DND-41 (cell line): ENCODE results near the gene TRPM1.

Experiments used
- ATAC-seq: fragments of 200-7000 bp; cut with Tn5 transposase; 3 replicates; pipeline ENCODE4 v1.9.1; 2021; ENCODE audit warnings: low read depth; ENCODE audit not compliant: insufficient read depth
- DNase-seq: peaks from one replicate; pipeline ENCODE4 v3.0.0-alpha.2; 2020
- H2AFZ ChIP-seq: 2 replicates; pipeline ENCODE4 v1.6.0; 2012; ENCODE audit warnings: low read depth, low read length
- H3K27ac ChIP-seq: 2 replicates; pipeline ENCODE4 v1.5.1; 2012; ENCODE audit warnings: low read length, inconsistent platforms
- H3K27me3 ChIP-seq: fragments of 200-600 bp; sonication (generic); 2 replicates; pipeline ENCODE4 v1.6.0; 2012; ENCODE audit warnings: low read length, mild to moderate bottlenecking, inconsistent platforms; ENCODE audit not compliant: insufficient read depth, poor library complexity
- H3K36me3 ChIP-seq: 2 replicates; pipeline ENCODE4 v1.5.1; 2012; ENCODE audit warnings: low read length, inconsistent platforms; ENCODE audit not compliant: insufficient read depth
- H3K4me1 ChIP-seq: 2 replicates; pipeline ENCODE4 v1.5.1; 2012; ENCODE audit warnings: mild to moderate bottlenecking, low read length; ENCODE audit not compliant: insufficient read depth
- H3K4me2 ChIP-seq: 2 replicates; pipeline ENCODE4 v1.6.0; 2012; ENCODE audit warnings: mild to moderate bottlenecking, moderate library complexity, low read length, inconsistent platforms; ENCODE audit not compliant: insufficient read depth
- H3K4me3 ChIP-seq, 2 experiments: fragments of 200-600 bp in 1 of 2; shearing (Covaris generic) in 1 of 2; 2 replicates each; pipeline ENCODE4 v1.5.1; 2012 to 2016; ENCODE audit warnings: inconsistent platforms in 2 of 2, low read length in 2 of 2, mild to moderate bottlenecking in 2 of 2, low read depth in 1 of 2, moderate library complexity in 1 of 2
- H3K79me2 ChIP-seq: 2 replicates; pipeline ENCODE4 v1.6.0; 2012; ENCODE audit warnings: low read length, inconsistent platforms; ENCODE audit not compliant: insufficient read depth
- H3K9ac ChIP-seq: 2 replicates; pipeline ENCODE4 v1.6.0; 2012; ENCODE audit warnings: low read depth, mild to moderate bottlenecking, inconsistent platforms, low read length, moderate library complexity
- H3K9me3 ChIP-seq: 2 replicates; pipeline ENCODE4 v1.5.1; 2012; ENCODE audit warnings: low read length, moderate library complexity, mild to moderate bottlenecking, inconsistent platforms; ENCODE audit not compliant: insufficient read depth, severe bottlenecking
- H4K20me1 ChIP-seq: 2 replicates; pipeline ENCODE4 v1.6.0; 2012; ENCODE audit warnings: low read length; ENCODE audit not compliant: insufficient read depth
- EZH2 ChIP-seq: IDR thresholded peaks from 3 replicates; pipeline ENCODE4 v1.6.1; 2012; ENCODE audit warnings: borderline replicate concordance, low read depth, mild to moderate bottlenecking, moderate library complexity, low read length, inconsistent platforms; ENCODE audit not compliant: severe bottlenecking
- TF ChIP-seq, protein P1 (sequence below): IDR thresholded peaks from 2 replicates; pipeline ENCODE4 v1.5.1; 2012; ENCODE audit warnings: borderline replicate concordance, low read length, moderate library complexity, mild to moderate bottlenecking; ENCODE audit not compliant: poor library complexity, severe bottlenecking; ENCODE audit errors: extremely low read depth

TRPM1 gene

DNA sequence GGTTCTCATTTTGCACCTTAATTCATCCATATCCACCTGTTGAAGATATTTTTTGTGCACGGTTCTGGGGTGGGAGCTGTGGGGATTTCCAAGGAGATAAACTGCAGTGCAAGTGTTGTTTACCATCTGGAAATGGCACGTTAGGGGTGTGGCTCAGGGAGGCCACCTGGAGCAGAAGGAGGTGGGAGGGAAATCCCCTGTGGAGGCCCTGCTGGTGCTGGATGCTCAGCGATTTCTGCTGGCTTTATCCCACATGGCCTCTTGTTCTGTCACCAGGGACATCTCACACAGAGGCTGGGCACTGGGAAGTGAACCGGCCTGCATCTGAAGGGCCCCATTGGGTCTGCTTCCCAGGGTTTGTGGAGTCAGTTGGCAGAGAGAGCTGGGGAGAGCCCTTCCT lies 24.3 kb downstream of the TRPM1 start:
- no peak overlapping the region for H3K4me2 ChIP-seq
- ATAC-seq (no peak), DNase-seq (no peak)
- no peaks in the 10 kb centered on the region for H3K9me3 ChIP-seq
- no peak overlapping the region for H3K9ac ChIP-seq
- no peaks in the 10 kb centered on the region for H4K20me1 ChIP-seq
- no peaks in the 10 kb centered on the region for H3K79me2 ChIP-seq
- H3K4me3 ChIP-seq = no peak overlapping the region
- no peaks in the 10 kb centered on the region for H3K27me3 ChIP-seq
- no peaks in the 10 kb centered on the region for H3K4me1 ChIP-seq
- H3K36me3 ChIP-seq = no peaks in the 10 kb centered on the region
- TF ChIP-seq, protein P1, sequence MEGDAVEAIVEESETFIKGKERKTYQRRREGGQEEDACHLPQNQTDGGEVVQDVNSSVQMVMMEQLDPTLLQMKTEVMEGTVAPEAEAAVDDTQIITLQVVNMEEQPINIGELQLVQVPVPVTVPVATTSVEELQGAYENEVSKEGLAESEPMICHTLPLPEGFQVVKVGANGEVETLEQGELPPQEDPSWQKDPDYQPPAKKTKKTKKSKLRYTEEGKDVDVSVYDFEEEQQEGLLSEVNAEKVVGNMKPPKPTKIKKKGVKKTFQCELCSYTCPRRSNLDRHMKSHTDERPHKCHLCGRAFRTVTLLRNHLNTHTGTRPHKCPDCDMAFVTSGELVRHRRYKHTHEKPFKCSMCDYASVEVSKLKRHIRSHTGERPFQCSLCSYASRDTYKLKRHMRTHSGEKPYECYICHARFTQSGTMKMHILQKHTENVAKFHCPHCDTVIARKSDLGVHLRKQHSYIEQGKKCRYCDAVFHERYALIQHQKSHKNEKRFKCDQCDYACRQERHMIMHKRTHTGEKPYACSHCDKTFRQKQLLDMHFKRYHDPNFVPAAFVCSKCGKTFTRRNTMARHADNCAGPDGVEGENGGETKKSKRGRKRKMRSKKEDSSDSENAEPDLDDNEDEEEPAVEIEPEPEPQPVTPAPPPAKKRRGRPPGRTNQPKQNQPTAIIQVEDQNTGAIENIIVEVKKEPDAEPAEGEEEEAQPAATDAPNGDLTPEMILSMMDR = no peak
- TF ChIP-seq EZH2 = no peak
- H3K27ac ChIP-seq = no peak overlapping the region
- H2AFZ ChIP-seq = no peak overlapping the region

DNA sequence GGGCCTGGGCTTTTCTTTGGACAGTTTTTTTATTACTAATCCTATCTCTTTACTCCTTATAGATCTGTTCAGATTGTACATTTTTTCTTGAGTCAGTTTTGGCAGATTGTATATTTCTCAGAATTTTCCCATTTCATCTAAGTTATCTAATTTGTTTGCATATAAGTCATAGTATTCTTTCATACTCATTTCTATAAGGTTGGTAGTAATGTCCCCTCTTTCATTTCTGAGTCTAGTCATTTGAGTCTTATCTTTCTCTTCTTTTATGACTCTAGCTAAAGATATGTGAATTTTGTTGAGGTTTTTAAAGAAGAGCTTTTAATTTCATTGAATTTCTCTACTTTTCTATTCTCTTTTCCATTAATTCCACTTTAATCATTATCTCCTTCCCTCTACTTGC lies 27.2 kb downstream of the TRPM1 start:
- DNase-seq (no peak), ATAC-seq (no peak)
- H2AFZ ChIP-seq = no peak overlapping the region
- H3K4me1 ChIP-seq = no peaks in the 10 kb centered on the region
- TF ChIP-seq EZH2 = no peak
- TF ChIP-seq, protein P1 = no peak
- H3K4me2 ChIP-seq = no peak overlapping the region
- H4K20me1 ChIP-seq = no peaks in the 10 kb centered on the region
- no peaks in the 10 kb centered on the region for H3K36me3 ChIP-seq
- H3K9ac ChIP-seq = no peak overlapping the region
- H3K79me2 ChIP-seq = no peaks in the 10 kb centered on the region
- no peaks in the 10 kb centered on the region for H3K27me3 ChIP-seq
- H3K4me3 ChIP-seq = no peak overlapping the region
- H3K9me3 ChIP-seq = no peaks in the 10 kb centered on the region
- H3K27ac ChIP-seq = no peak overlapping the region

DNA sequence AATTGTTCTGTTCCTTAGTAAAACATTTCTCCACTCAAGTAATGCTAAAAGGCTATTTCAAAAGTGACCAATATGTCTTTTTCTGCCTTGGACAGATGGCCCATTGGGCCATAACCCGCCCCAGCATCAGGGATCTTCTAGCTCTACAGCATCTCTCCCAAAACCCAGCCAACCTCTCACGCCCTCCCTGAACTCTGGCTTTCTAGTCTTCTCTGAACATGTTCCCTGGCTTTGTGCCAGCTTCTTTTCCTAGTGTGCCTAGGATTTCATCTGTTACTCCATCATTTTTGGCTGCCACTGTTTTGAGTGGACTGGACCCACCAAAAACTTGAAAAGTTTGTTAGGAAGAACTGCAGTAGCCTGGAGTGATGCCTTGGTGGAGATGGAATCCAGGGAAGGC lies 30.7 kb downstream of the TRPM1 start:
- ATAC-seq = no peak

More for the DNA sequence above, 30.7 kb downstream of the TRPM1 start:
- Histone ChIP-seq H3K27me3 (no peaks in the 10 kb centered on the region), H3K4me3 (no peak overlapping the region), H3K4me2 (no peak overlapping the region), H3K36me3 (no peaks in the 10 kb centered on the region), H3K79me2 (no peaks in the 10 kb centered on the region), H4K20me1 (no peaks in the 10 kb centered on the region), H3K4me1 (no peaks in the 10 kb centered on the region), H3K9me3 (no peaks in the 10 kb centered on the region), H3K9ac (no peak overlapping the region), H3K27ac (no peak overlapping the region), H2AFZ (no peak overlapping the region)
- TF ChIP-seq, protein P1 = no peak
- no peak for TF ChIP-seq EZH2
- no peak for DNase-seq
